ENCODE data around the gene CEP128. TPM values are rescaled to one million over a fixed set of nuclear protein-coding genes. Genes with fewer than 3 reads are reported as not detected.

CEP128 gene
- total and polyA plus RNA-seq, 2 donors from 2014 or later = 0.43 to 9.0 TPM

GRCh38 chr14:80576401-80576800 lies 365.1 kb downstream of the CEP128 start:
- DNase-seq (no peak), FAIRE-seq (no peak)
- Histone ChIP-seq H3K27ac (ENCODE audit: low read depth in 2 of 2, low read length in 2 of 2) (no peak overlapping the region), H3K36me3 (ENCODE audit: control insufficient read depth in 2 of 3, insufficient read depth in 3 of 3, low read length in 3 of 3) (no peaks in the 10 kb centered on the region), H3K4me3 (ENCODE audit: low read length in 3 of 3) (no peak overlapping the region), H3K9ac (ENCODE audit: low read length in 3 of 3) (no peak overlapping the region), H3K4me1 (ENCODE audit: control insufficient read depth in 2 of 3, insufficient read depth in 2 of 3, low read depth in 1 of 3, low read length in 3 of 3) (no peaks in the 10 kb centered on the region), H3K9me3 (ENCODE audit: control insufficient read depth in 2 of 3, insufficient read depth in 1 of 3, low read length in 3 of 3) (no peaks in the 10 kb centered on the region), H3K27me3 (ENCODE audit: control insufficient read depth, insufficient read depth, low read length) (no peaks in the 10 kb centered on the region)
- no peak for TF ChIP-seq CTCF (IDR thresholded peaks at IDR 0.05; ENCODE audit: borderline replicate concordance, extremely low read depth, insufficient read depth)
- intact Hi-C loops (cut with DNase I) = no loop called here

- Histone ChIP-seq H3K27ac (ENCODE audit: low read depth in 2 of 2, low read length in 2 of 2) (no peak overlapping the region), H3K4me1 (ENCODE audit: control insufficient read depth in 2 of 3, insufficient read depth in 2 of 3, low read depth in 1 of 3, low read length in 3 of 3) (no peaks in the 10 kb centered on the region), H3K36me3 (ENCODE audit: control insufficient read depth in 2 of 3, insufficient read depth in 3 of 3, low read length in 3 of 3) (no peaks in the 10 kb centered on the region), H3K9me3 (ENCODE audit: control insufficient read depth in 2 of 3, insufficient read depth in 1 of 3, low read length in 3 of 3) (no peaks in the 10 kb centered on the region), H3K27me3 (ENCODE audit: control insufficient read depth, insufficient read depth, low read length) (no peaks in the 10 kb centered on the region), H3K4me3 (ENCODE audit: low read length in 3 of 3) (no peak overlapping the region), H3K9ac (ENCODE audit: low read length in 3 of 3) (no peak overlapping the region)
- intact Hi-C loops (cut with DNase I) = no loop called here
- DNase-seq (no peak), FAIRE-seq (no peak)
- TF ChIP-seq CTCF (IDR thresholded peaks at IDR 0.05; ENCODE audit: borderline replicate concordance, extremely low read depth, insufficient read depth) = no peak
Measured at GRCh38 chr14:80575763-80576162, 365.8 kb downstream of the CEP128 start.

- intact Hi-C loops (cut with DNase I) = no loop called here
- no peaks in the 10 kb centered on the region for H3K9me3 ChIP-seq (ENCODE audit: control insufficient read depth in 2 of 3, insufficient read depth in 1 of 3, low read length in 3 of 3)
- H3K4me1 ChIP-seq (ENCODE audit: control insufficient read depth in 2 of 3, insufficient read depth in 2 of 3, low read depth in 1 of 3, low read length in 3 of 3) = no peaks in the 10 kb centered on the region
- TF ChIP-seq CTCF (IDR thresholded peaks at IDR 0.05; ENCODE audit: borderline replicate concordance, extremely low read depth, insufficient read depth) = no peak
- no peak overlapping the region for H3K4me3 ChIP-seq (ENCODE audit: low read length in 3 of 3)
- H3K27me3 ChIP-seq (ENCODE audit: control insufficient read depth, insufficient read depth, low read length) = no peaks in the 10 kb centered on the region
- no peak overlapping the region for H3K9ac ChIP-seq (ENCODE audit: low read length in 3 of 3)
- FAIRE-seq = no peak
- H3K36me3 ChIP-seq (ENCODE audit: control insufficient read depth in 2 of 3, insufficient read depth in 3 of 3, low read length in 3 of 3) = no peaks in the 10 kb centered on the region
- DNase-seq = no peak
- H3K27ac ChIP-seq (ENCODE audit: low read depth in 2 of 2, low read length in 2 of 2) = no peak overlapping the region
Measured at GRCh38 chr14:80572666-80573065, 368.9 kb downstream of the CEP128 start.

GRCh38 chr14:80570930-80571298 lies 370.6 kb downstream of the CEP128 start:
- intact Hi-C loops (cut with DNase I) = no loop called here

More at GRCh38 chr14:80570930-80571298, 370.6 kb downstream of the CEP128 start:
- Histone ChIP-seq H3K4me1 (ENCODE audit: control insufficient read depth in 2 of 3, insufficient read depth in 2 of 3, low read depth in 1 of 3, low read length in 3 of 3) (no peaks in the 10 kb centered on the region), H3K36me3 (ENCODE audit: control insufficient read depth in 2 of 3, insufficient read depth in 3 of 3, low read length in 3 of 3) (no peaks in the 10 kb centered on the region), H3K4me3 (ENCODE audit: low read length in 3 of 3) (no peak overlapping the region), H3K27me3 (ENCODE audit: control insufficient read depth, insufficient read depth, low read length) (no peaks in the 10 kb centered on the region), H3K27ac (ENCODE audit: low read depth in 2 of 2, low read length in 2 of 2) (no peak overlapping the region), H3K9me3 (ENCODE audit: control insufficient read depth in 2 of 3, insufficient read depth in 1 of 3, low read length in 3 of 3) (no peaks in the 10 kb centered on the region), H3K9ac (ENCODE audit: low read length in 3 of 3) (no peak overlapping the region)
- TF ChIP-seq CTCF (IDR thresholded peaks at IDR 0.05; ENCODE audit: borderline replicate concordance, extremely low read depth, insufficient read depth) = no peak
- no peak for DNase-seq
- no peak for FAIRE-seq
